HFFc6 (cell line): Measurements from ENCODE around the gene CASKIN1. TPM values are rescaled to one million over a fixed set of nuclear protein-coding genes. Genes with fewer than 3 reads are reported as not detected.

Source experiments
- DNase-seq: peaks from one replicate; pipeline ENCODE4 v3.0.0-alpha.2; 2018
- H3K27ac Mint-ChIP-seq: 2 replicates; pipeline ENCODE4 v1.8.0; 2020; ENCODE audit warnings: mild to moderate bottlenecking, mixed read lengths
- H3K27me3 Mint-ChIP-seq: 2 replicates; pipeline ENCODE4 v1.8.0; 2021; ENCODE audit warnings: mild to moderate bottlenecking, moderate library complexity, mixed read lengths; ENCODE audit not compliant: insufficient read depth
- H3K36me3 Mint-ChIP-seq: 2 replicates; pipeline ENCODE4 v1.8.0; 2021; ENCODE audit warnings: low read depth, mixed read lengths
- H3K4me1 Mint-ChIP-seq: 2 replicates; pipeline ENCODE4 v1.8.0; 2020; ENCODE audit warnings: low read depth, mixed read lengths
- H3K4me3 Mint-ChIP-seq: 2 replicates; pipeline ENCODE4 v1.8.0; 2020; ENCODE audit warnings: mild to moderate bottlenecking, moderate library complexity, mixed read lengths
- H3K9me3 Mint-ChIP-seq: 2 replicates; pipeline ENCODE4 v1.8.0; 2020; ENCODE audit warnings: mild to moderate bottlenecking, mixed read lengths
- total RNA-seq, 6 experiments: library from RNA; stranded (reverse); fragmentation: NEBNext Ultra II Directional; extraction: Animal tissue kit (Norgen Biotek cat#: 25700); gene quantifications; 2 replicates in 1 of 6; 3 replicates in 5 of 6; pipeline ENCODE4 v1.2.3, GENCODE V29; 2021
- TF ChIP-seq, protein P1 (sequence below): fragments of 200-600 bp; sonication (generic); IDR thresholded peaks from 2 replicates; pipeline ENCODE4 v1.5.0; 2021; ENCODE audit warnings: antibody characterized with exemption, mild to moderate bottlenecking

CASKIN1 gene
- total RNA-seq, 6 experiments from 2014 or later = 0.06 to 0.56 (median 0.11) TPM

GRCh38 chr16:2210386-2211365, 14.3 kb upstream of the CASKIN1 start, which contains the start of gene BRICD5:
Gene BRICD5, minus strand, starts transcription at chr16:2210863. Its CDS starts 30 bp downstream, at chr16:2210833.
- H3K27ac Mint-ChIP-seq = no peak within 1 kb of the TSS
- H3K27me3 Mint-ChIP-seq = peaks cover 11% of the 10 kb centered on the region
- TF ChIP-seq, protein P1, sequence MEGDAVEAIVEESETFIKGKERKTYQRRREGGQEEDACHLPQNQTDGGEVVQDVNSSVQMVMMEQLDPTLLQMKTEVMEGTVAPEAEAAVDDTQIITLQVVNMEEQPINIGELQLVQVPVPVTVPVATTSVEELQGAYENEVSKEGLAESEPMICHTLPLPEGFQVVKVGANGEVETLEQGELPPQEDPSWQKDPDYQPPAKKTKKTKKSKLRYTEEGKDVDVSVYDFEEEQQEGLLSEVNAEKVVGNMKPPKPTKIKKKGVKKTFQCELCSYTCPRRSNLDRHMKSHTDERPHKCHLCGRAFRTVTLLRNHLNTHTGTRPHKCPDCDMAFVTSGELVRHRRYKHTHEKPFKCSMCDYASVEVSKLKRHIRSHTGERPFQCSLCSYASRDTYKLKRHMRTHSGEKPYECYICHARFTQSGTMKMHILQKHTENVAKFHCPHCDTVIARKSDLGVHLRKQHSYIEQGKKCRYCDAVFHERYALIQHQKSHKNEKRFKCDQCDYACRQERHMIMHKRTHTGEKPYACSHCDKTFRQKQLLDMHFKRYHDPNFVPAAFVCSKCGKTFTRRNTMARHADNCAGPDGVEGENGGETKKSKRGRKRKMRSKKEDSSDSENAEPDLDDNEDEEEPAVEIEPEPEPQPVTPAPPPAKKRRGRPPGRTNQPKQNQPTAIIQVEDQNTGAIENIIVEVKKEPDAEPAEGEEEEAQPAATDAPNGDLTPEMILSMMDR = no peak
- H3K4me1 Mint-ChIP-seq = peaks cover 32% of the 10 kb centered on the region
- H3K36me3 Mint-ChIP-seq = peaks cover 11% of the 10 kb centered on the region; the same call in 1 of the 2 replicates
- H3K4me3 Mint-ChIP-seq = no peak within 1 kb of the TSS
- DNase-seq = no peak
- no peaks in the 10 kb centered on the region for H3K9me3 Mint-ChIP-seq

GRCh38 chr16:2210009-2210332, 13.6 kb upstream of the CASKIN1 start:
- H3K4me3 Mint-ChIP-seq = no peak overlapping the region
- H3K36me3 Mint-ChIP-seq = peaks cover 11% of the 10 kb centered on the region; the same call in 1 of the 2 replicates
- no peak for DNase-seq

GRCh38 chr16:2209258-2210008, 13.0 kb upstream of the CASKIN1 start:
- Mint-ChIP-seq H3K4me1 (peaks cover 31% of the 10 kb centered on the region), H3K36me3 (peaks cover 11% of the 10 kb centered on the region; the same call in 1 of the 2 replicates), H3K9me3 (no peaks in the 10 kb centered on the region), H3K27ac (no peak overlapping the region), H3K27me3 (peaks cover 11% of the 10 kb centered on the region), H3K4me3 (no peak overlapping the region)
- TF ChIP-seq, protein P1 = no peak
- DNase-seq = no peak

More at GRCh38 chr16:2210009-2210332, 13.6 kb upstream of the CASKIN1 start:
- Mint-ChIP-seq H3K4me1 (peaks cover 27% of the 10 kb centered on the region), H3K27ac (no peak overlapping the region), H3K27me3 (peaks cover 11% of the 10 kb centered on the region), H3K9me3 (no peaks in the 10 kb centered on the region)
- TF ChIP-seq, protein P1 = no peak

- H3K27me3 Mint-ChIP-seq = peaks cover 11% of the 10 kb centered on the region
- no peak overlapping the region for H3K27ac Mint-ChIP-seq
- no peak overlapping the region for H3K4me3 Mint-ChIP-seq
- peaks cover 11% of the 10 kb centered on the region; the same call in 1 of the 2 replicates for H3K36me3 Mint-ChIP-seq
- TF ChIP-seq, protein P1 = no peak
- no peaks in the 10 kb centered on the region for H3K9me3 Mint-ChIP-seq
- peaks cover 33% of the 10 kb centered on the region for H3K4me1 Mint-ChIP-seq
- no peak for DNase-seq
Observed at GRCh38 chr16:2208772-2209171, 12.4 kb upstream of the CASKIN1 start.

- H3K4me1 Mint-ChIP-seq = peaks cover 30% of the 10 kb centered on the region
Observed at GRCh38 chr16:2208308-2208707, 11.9 kb upstream of the CASKIN1 start.

More at GRCh38 chr16:2208308-2208707, 11.9 kb upstream of the CASKIN1 start:
- Mint-ChIP-seq H3K27ac (no peak overlapping the region), H3K36me3 (peaks cover 11% of the 10 kb centered on the region; the same call in 1 of the 2 replicates), H3K27me3 (peaks cover 8% of the 10 kb centered on the region), H3K9me3 (no peaks in the 10 kb centered on the region), H3K4me3 (no peak overlapping the region)
- TF ChIP-seq, protein P1 = no peak
- DNase-seq = no peak
